H1 (cell line): Measurements from ENCODE around the gene CCDC92B. TPM values are rescaled to one million over a fixed set of nuclear protein-coding genes. Genes with fewer than 3 reads are reported as not detected.

Source experiments
- CBX8 ChIP-seq: fragments of 300-800, 300-1000 bp; sonication (generic); IDR thresholded peaks from 2 replicates; pipeline ENCODE4 v1.7.1; 2016; ENCODE audit warnings: low read depth, low read length, borderline replicate concordance
- EGR1 ChIP-seq: IDR thresholded peaks from 2 replicates; pipeline ENCODE4 v1.6.1; 2011; ENCODE audit warnings: low read depth, low read length, borderline replicate concordance
- EZH2 ChIP-seq: fragments of 200-600 bp; sonication (generic); IDR thresholded peaks from 2 replicates; pipeline ENCODE4 v1.7.1; 2012; ENCODE audit warnings: low read depth, mild to moderate bottlenecking, moderate library complexity, low read length, inconsistent platforms; ENCODE audit not compliant: severe bottlenecking
- NRF1 ChIP-seq: IDR thresholded peaks from 2 replicates; pipeline ENCODE4 v1.6.1; 2011; ENCODE audit warnings: mild to moderate bottlenecking, low read depth, low read length, improper control_type of control experiment
- SP1 ChIP-seq: IDR thresholded peaks from 2 replicates; pipeline ENCODE4 v1.6.1; 2011; ENCODE audit warnings: low read depth, low read length
- SP2 ChIP-seq: IDR thresholded peaks from 2 replicates; pipeline ENCODE4 v1.6.1; 2012; ENCODE audit warnings: mild to moderate bottlenecking, low read length, inconsistent platforms
- SUZ12 ChIP-seq: fragments of 200-600 bp; sonication (generic); IDR thresholded peaks from 2 replicates; pipeline ENCODE4 v1.6.1; 2012; ENCODE audit warnings: mild to moderate bottlenecking, inconsistent platforms, low read length, moderate library complexity, mixed read lengths
- TEAD4 ChIP-seq: IDR thresholded peaks from 2 replicates; pipeline ENCODE4 v1.6.1; 2012; ENCODE audit warnings: low read depth, low read length, inconsistent platforms, mixed read lengths
- polyA plus RNA-seq, 7 experiments: library from polyadenylated mRNA; depleted of rRNA in 3 of 7; stranded (reverse) in 5 of 7; unstranded in 2 of 7; fragments of >200 nt in 5 of 7; fragments of 200-250 nt in 2 of 7; gene quantifications; 1 replicate in 5 of 7; 2 replicates in 1 of 7; 4 replicates in 1 of 7; pipeline versions ENCODE4 v1.2.1 to v1.2.3, GENCODE V29; 2011 to 2013; ENCODE audit warnings: missing spikeins in 2 of 7, mixed read lengths in 2 of 7
- total RNA-seq: library from RNA; stranded (reverse); fragmentation: NEBNext Ultra II Directional; extraction: Animal tissue kit (Norgen Biotek cat#: 25700); gene quantifications from 2 replicates; pipeline ENCODE4 v1.2.1, GENCODE V29; 2021

CCDC92B gene
- total and polyA plus RNA-seq, 2 of the 8 experiments (the other 6 are each of a cell fraction or from before 2014, with no cell fraction given) = 5.5 to 12.1 TPM

DNA sequence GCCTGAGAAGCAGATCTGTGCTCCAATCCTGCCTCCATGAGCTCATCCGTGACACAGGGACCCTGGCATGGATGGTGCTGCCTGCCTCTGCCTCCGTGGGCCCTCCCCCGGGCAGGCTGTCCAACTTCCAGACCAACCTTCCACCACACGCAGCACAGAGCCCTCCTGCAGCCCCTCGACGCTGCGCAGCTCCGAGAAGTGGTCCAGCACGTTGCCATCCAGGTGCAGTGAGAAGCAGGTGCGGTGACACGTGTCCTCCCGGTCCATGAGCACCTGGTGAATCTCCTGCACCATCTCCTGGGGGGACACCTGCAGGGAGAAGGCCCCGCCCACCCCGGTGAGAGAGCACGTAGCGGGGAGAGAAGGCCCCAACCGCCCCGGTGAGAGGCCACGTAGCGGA, 46.3 kb downstream of the CCDC92B start (continued):
- TF ChIP-seq SP1 (no peak), TEAD4 (no peak), NRF1 (no peak), EGR1 (no peak), CBX8 (no peak), SUZ12 (no peak), SP2 (no peak), EZH2 (no peak)
